NCI-H1930 (cell line): ENCODE data around the gene USP2.

ENCODE experiments used
- DNase-seq, 2 experiments: peaks; one replicate each; lab custom pipeline; 2025; lab: John Stamatoyannopoulos, UW

The USP2 gene

GRCh38 chr11:119363851-119364590 is 17.5 kb downstream of the USP2 start:
- DNase-seq, result peak in 1 of 2 experiments; percentile 62

- no peak for DNase-seq
Measured at GRCh38 chr11:119363081-119363850, 18.2 kb downstream of the USP2 start.

GRCh38 chr11:119362741-119363080 is 18.8 kb downstream of the USP2 start:
- no peak for DNase-seq

GRCh38 chr11:119361941-119362725 is 19.4 kb downstream of the USP2 start:
- DNase-seq, result no peak

- no peak for DNase-seq
Measured at GRCh38 chr11:119361056-119361787, 20.3 kb downstream of the USP2 start.

GRCh38 chr11:119359365-119360214 is 21.9 kb downstream of the USP2 start:
- no peak for DNase-seq

- DNase-seq, result no peak
Measured at GRCh38 chr11:119357074-119357473, 24.4 kb downstream of the USP2 start.

- DNase-seq, result peak; percentile 41 to 65
Measured at GRCh38 chr11:119356349-119357031, 25.0 kb downstream of the USP2 start.

- DNase-seq, result no peak
Measured at GRCh38 chr11:119355091-119355843, 26.2 kb downstream of the USP2 start.

GRCh38 chr11:119352857-119353260 is 28.6 kb downstream of the USP2 start:
- DNase-seq, result peak in 1 of 2 experiments; percentile 18

- no peak for DNase-seq
Measured at GRCh38 chr11:119351232-119351631, 30.3 kb downstream of the USP2 start.

GRCh38 chr11:119350302-119350701 is 31.2 kb downstream of the USP2 start:
- no peak for DNase-seq

GRCh38 chr11:119347940-119348605 is 33.4 kb downstream of the USP2 start:
- no peak for DNase-seq

GRCh38 chr11:119347242-119347641 is 34.2 kb downstream of the USP2 start:
- no peak for DNase-seq

GRCh38 chr11:119346605-119347004 is 34.9 kb downstream of the USP2 start, which contains the start of gene MFRP:
Gene MFRP (minus strand): TSS chr11:119346705. CDS start chr11:119346513, 192 bp downstream.
- no peak for DNase-seq

GRCh38 chr11:119345685-119346084 is 35.8 kb downstream of the USP2 start:
- DNase-seq, result no peak

GRCh38 chr11:119344291-119345010 is 37.0 kb downstream of the USP2 start:
- DNase-seq, result no peak

GRCh38 chr11:119343726-119344125 is 37.8 kb downstream of the USP2 start:
- DNase-seq, result no peak
